ENCODE data around the gene FGD4. TPM values are rescaled to one million over a fixed set of nuclear protein-coding genes. Genes with fewer than 3 reads are reported as not detected.
A peak's percentile ranks its signal among the peaks of the same experiment; 100 is the strongest.

FGD4 gene
- total and polyA plus RNA-seq, 7 donors, result 7.8 to 19.1 (median 11.3) TPM

DNA sequence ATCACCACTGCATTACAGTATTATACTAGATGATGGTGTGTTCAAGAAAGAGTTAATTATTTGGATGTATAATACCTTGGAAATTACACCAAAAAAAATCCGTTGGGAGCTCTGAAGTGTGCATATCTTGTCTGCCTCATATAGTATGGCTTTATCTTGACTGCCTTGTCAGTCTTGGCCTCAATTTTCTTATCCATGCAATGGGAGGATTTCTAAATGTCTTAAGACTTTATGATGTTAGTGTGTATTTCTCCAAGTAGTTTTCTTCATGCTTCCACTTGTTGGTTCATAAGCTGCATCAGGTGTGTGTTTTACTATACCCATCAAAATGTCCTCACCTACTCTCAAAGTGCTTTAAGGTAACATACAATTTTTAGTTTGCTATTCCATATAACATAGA is 84.6 kb downstream of the FGD4 start:
- no peak overlapping the region for H3K4me3 ChIP-seq
- peak overlapping the region in 1 of 4 donors; percentile 3 for H3K27ac ChIP-seq
- no peak for DNase-seq
- H3K9me3 ChIP-seq, result no peaks in the 10 kb centered on the region
- TF ChIP-seq POLR2AphosphoS5 (IDR thresholded peaks at IDR 0.05) (no peak), POLR2A (IDR thresholded peaks at IDR 0.05) (no peak), EP300 (IDR thresholded peaks at IDR 0.05) (no peak)
- TF ChIP-seq, protein P1, sequence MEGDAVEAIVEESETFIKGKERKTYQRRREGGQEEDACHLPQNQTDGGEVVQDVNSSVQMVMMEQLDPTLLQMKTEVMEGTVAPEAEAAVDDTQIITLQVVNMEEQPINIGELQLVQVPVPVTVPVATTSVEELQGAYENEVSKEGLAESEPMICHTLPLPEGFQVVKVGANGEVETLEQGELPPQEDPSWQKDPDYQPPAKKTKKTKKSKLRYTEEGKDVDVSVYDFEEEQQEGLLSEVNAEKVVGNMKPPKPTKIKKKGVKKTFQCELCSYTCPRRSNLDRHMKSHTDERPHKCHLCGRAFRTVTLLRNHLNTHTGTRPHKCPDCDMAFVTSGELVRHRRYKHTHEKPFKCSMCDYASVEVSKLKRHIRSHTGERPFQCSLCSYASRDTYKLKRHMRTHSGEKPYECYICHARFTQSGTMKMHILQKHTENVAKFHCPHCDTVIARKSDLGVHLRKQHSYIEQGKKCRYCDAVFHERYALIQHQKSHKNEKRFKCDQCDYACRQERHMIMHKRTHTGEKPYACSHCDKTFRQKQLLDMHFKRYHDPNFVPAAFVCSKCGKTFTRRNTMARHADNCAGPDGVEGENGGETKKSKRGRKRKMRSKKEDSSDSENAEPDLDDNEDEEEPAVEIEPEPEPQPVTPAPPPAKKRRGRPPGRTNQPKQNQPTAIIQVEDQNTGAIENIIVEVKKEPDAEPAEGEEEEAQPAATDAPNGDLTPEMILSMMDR (IDR thresholded peaks at IDR 0.05), result no peak
- WGBS, 2 donors, result 62 to 68% methylated on average over 1 of the region's 1 CpG
- intact Hi-C loops (cut with DNase I), result no loop called here
- no peaks in the 10 kb centered on the region for H3K36me3 ChIP-seq
- H3K27me3 ChIP-seq, result no peaks in the 10 kb centered on the region
- no peaks in the 10 kb centered on the region for H3K4me1 ChIP-seq

DNA sequence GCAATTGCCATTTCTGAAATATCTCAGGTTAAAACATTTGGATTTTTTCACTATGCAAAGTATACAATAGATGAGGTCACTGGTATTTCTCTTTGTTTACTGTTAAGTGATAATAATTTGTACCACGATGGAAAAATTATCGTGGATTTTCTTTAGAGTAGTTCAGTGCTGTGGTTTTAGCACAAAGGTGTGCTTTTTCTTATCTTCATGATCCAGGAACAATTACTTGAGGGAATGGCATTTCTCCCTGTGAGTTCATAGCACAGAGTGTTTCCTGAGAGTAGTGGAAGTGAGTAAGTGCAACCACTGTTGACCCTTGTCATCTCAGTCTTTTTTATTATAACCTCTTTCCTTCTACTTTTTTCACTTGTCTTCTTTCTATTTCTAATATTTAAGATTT is 86.8 kb downstream of the FGD4 start:
- no peak for DNase-seq
- Histone ChIP-seq H3K27ac (peak overlapping the region in 3 of 4 donors; percentile 15 to 43 (median 39)), H3K4me3 (peak overlapping the region in 1 of 4 donors; percentile 13), H3K27me3 (no peaks in the 10 kb centered on the region), H3K4me1 (no peaks in the 10 kb centered on the region), H3K36me3 (no peaks in the 10 kb centered on the region), H3K9me3 (no peaks in the 10 kb centered on the region)
- TF ChIP-seq POLR2AphosphoS5 (IDR thresholded peaks at IDR 0.05) (peak in 1 of 4 donors; percentile 2), POLR2A (IDR thresholded peaks at IDR 0.05) (no peak)
- intact Hi-C loops (cut with DNase I), result no loop called here
- WGBS, 2 donors, result 6 to 12% methylated on average over 2 of the region's 2 CpGs

DNA sequence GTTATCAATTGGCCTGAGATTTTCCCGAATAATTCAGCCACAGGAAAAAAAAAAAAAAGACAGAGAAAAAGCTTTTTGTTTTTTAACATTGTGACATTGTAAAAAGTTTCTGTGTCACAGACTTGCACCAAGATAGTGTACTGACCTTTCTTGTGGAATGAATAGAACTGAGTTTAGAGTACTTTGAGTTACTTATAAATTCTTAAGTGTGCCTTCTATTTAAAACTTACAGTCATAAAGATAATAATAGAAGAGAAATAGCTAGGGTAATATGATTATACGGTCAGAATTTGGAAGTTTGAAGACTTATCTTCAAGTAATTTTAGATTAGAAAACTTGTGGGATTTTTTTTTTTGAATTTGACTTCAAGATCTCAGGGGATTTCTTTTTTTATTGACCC is 88.8 kb downstream of the FGD4 start:
- H3K4me3 ChIP-seq, result no peak overlapping the region
- no peak overlapping the region for H3K27ac ChIP-seq
- WGBS, 2 donors, result 56 to 83% methylated on average over 2 of the region's 2 CpGs
- no peaks in the 10 kb centered on the region for H3K27me3 ChIP-seq
- no peaks in the 10 kb centered on the region for H3K36me3 ChIP-seq
- no peaks in the 10 kb centered on the region for H3K4me1 ChIP-seq
- TF ChIP-seq, protein P1 (IDR thresholded peaks at IDR 0.05), result no peak
- no peak for TF ChIP-seq POLR2A (IDR thresholded peaks at IDR 0.05)
- TF ChIP-seq EP300 (IDR thresholded peaks at IDR 0.05), result no peak
- no peak for TF ChIP-seq POLR2AphosphoS5 (IDR thresholded peaks at IDR 0.05)
- no peaks in the 10 kb centered on the region for H3K9me3 ChIP-seq
- no peak for DNase-seq
- intact Hi-C loops (cut with DNase I), result no loop called here

DNA sequence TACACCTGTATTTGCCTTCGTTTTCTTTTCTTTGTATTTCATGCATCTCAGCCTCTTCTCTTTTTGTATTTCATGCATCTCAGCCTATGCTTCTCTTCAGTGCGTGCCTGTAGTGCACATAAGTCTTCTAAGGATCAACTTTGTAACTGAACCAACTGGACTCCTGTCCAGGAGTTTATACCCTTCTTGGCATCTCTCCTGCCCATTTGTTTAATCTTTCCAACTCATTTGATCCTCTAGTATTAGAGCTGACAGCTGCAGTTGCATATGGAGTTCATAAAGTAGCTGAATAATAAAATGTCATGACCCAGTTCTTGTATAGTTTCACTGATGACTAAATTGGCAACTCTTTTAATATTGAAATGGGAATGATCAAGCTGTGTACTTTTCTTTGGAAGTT is 89.7 kb downstream of the FGD4 start:
- intact Hi-C loops (cut with DNase I), result no loop called here
- no peaks in the 10 kb centered on the region for H3K4me1 ChIP-seq
- TF ChIP-seq EP300 (IDR thresholded peaks at IDR 0.05) (no peak), POLR2AphosphoS5 (IDR thresholded peaks at IDR 0.05) (no peak), POLR2A (IDR thresholded peaks at IDR 0.05) (no peak)
- TF ChIP-seq, protein P1 (IDR thresholded peaks at IDR 0.05), result no peak

DNA sequence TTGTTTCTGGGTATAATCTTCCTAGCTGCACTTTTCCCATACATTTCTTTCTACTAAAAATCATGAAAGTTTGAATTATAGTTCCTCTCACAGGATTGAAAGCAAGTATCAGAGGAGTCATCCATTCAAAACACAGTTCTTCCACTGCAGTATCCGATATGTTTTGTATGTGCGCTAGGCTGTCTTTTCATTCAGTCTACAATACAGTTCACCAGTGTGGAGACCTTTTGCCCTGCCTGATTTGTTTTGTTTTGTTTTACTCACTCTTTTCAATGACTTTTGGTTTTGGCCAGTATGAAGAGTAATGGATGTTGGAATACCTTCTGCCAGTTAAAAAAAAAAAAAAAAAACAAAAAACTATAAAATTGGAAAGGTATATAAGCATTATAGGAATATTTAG is 91.4 kb downstream of the FGD4 start:
- intact Hi-C loops (cut with DNase I), result no loop called here
- Histone ChIP-seq H3K4me1 (no peaks in the 10 kb centered on the region), H3K9me3 (no peaks in the 10 kb centered on the region), H3K4me3 (no peak overlapping the region), H3K36me3 (no peaks in the 10 kb centered on the region), H3K27me3 (no peaks in the 10 kb centered on the region), H3K27ac (no peak overlapping the region)
- WGBS, 2 donors, result 98 to 100% methylated on average over 2 of the region's 2 CpGs
- no peak for TF ChIP-seq EP300 (IDR thresholded peaks at IDR 0.05)
- TF ChIP-seq POLR2A (IDR thresholded peaks at IDR 0.05), result no peak
- TF ChIP-seq, protein P1 (IDR thresholded peaks at IDR 0.05), result no peak
- TF ChIP-seq POLR2AphosphoS5 (IDR thresholded peaks at IDR 0.05), result no peak
- no peak for DNase-seq

More for the DNA sequence above, 89.7 kb downstream of the FGD4 start:
- WGBS, 2 donors, result 63 to 71% methylated on average over 2 of the region's 2 CpGs
- no peak overlapping the region for H3K4me3 ChIP-seq
- H3K27ac ChIP-seq, result no peak overlapping the region
- H3K9me3 ChIP-seq, result no peaks in the 10 kb centered on the region
- no peaks in the 10 kb centered on the region for H3K27me3 ChIP-seq
- no peak for DNase-seq
- H3K36me3 ChIP-seq, result no peaks in the 10 kb centered on the region
